ENCODE measurements around the gene PTPRN2. TPM values are rescaled to one million over a fixed set of nuclear protein-coding genes. Genes with fewer than 3 reads are reported as not detected.
A peak's percentile ranks its signal among the peaks of the same experiment; 100 is the strongest.

The PTPRN2 gene
- total and polyA plus RNA-seq, 2 donors from 2014 or later, result 4.8 to 6.2 TPM

- DNase-seq, result peak in 1 of 5 donors; percentile 24
- Histone ChIP-seq H3K36me3 (ENCODE audit: control insufficient read depth in 2 of 3, insufficient read depth in 3 of 3, low read length in 3 of 3) (no peaks in the 10 kb centered on the region), H3K27me3 (ENCODE audit: control insufficient read depth, insufficient read depth, low read length) (peaks cover 2% of the 10 kb centered on the region), H3K9me3 (ENCODE audit: control insufficient read depth in 2 of 3, insufficient read depth in 1 of 3, low read length in 3 of 3) (no peaks in the 10 kb centered on the region), H3K4me3 (ENCODE audit: low read length in 3 of 3) (no peak overlapping the region), H3K27ac (ENCODE audit: low read depth in 2 of 2, low read length in 2 of 2) (no peak overlapping the region), H3K9ac (ENCODE audit: low read length in 3 of 3) (no peak overlapping the region), H3K4me1 (ENCODE audit: control insufficient read depth in 2 of 3, insufficient read depth in 2 of 3, low read depth in 1 of 3, low read length in 3 of 3) (no peaks in the 10 kb centered on the region)
- TF ChIP-seq CTCF (IDR thresholded peaks at IDR 0.05; ENCODE audit: borderline replicate concordance, extremely low read depth, insufficient read depth), result no peak
- no peak for FAIRE-seq
- intact Hi-C loops (cut with DNase I), result no loop called here
Observed at GRCh38 chr7:157610671-157611295, 976.8 kb downstream of the PTPRN2 start.

- DNase-seq (peak in 1 of 5 donors; percentile 57), FAIRE-seq (no peak)
- Histone ChIP-seq H3K4me1 (ENCODE audit: control insufficient read depth in 2 of 3, insufficient read depth in 2 of 3, low read depth in 1 of 3, low read length in 3 of 3) (no peaks in the 10 kb centered on the region), H3K27me3 (ENCODE audit: control insufficient read depth, insufficient read depth, low read length) (peaks cover 2% of the 10 kb centered on the region), H3K9ac (ENCODE audit: low read length in 3 of 3) (no peak overlapping the region), H3K4me3 (ENCODE audit: low read length in 3 of 3) (no peak overlapping the region), H3K9me3 (ENCODE audit: control insufficient read depth in 2 of 3, insufficient read depth in 1 of 3, low read length in 3 of 3) (no peaks in the 10 kb centered on the region), H3K27ac (ENCODE audit: low read depth in 2 of 2, low read length in 2 of 2) (no peak overlapping the region), H3K36me3 (ENCODE audit: control insufficient read depth in 2 of 3, insufficient read depth in 3 of 3, low read length in 3 of 3) (no peaks in the 10 kb centered on the region)
- no peak for TF ChIP-seq CTCF (IDR thresholded peaks at IDR 0.05; ENCODE audit: borderline replicate concordance, extremely low read depth, insufficient read depth)
- intact Hi-C loops (cut with DNase I), result no loop called here
Observed at GRCh38 chr7:157609932-157610640, 977.5 kb downstream of the PTPRN2 start.

GRCh38 chr7:157609516-157609915, 978.1 kb downstream of the PTPRN2 start:
- H3K4me3 ChIP-seq (ENCODE audit: low read length in 3 of 3), result no peak overlapping the region
- intact Hi-C loops (cut with DNase I), result no loop called here
- FAIRE-seq (no peak), DNase-seq (no peak)
- H3K9me3 ChIP-seq (ENCODE audit: control insufficient read depth in 2 of 3, insufficient read depth in 1 of 3, low read length in 3 of 3), result no peaks in the 10 kb centered on the region
- H3K27me3 ChIP-seq (ENCODE audit: control insufficient read depth, insufficient read depth, low read length), result peaks cover 2% of the 10 kb centered on the region
- no peak overlapping the region for H3K27ac ChIP-seq (ENCODE audit: low read depth in 2 of 2, low read length in 2 of 2)
- no peak overlapping the region for H3K9ac ChIP-seq (ENCODE audit: low read length in 3 of 3)
- no peak for TF ChIP-seq CTCF (IDR thresholded peaks at IDR 0.05; ENCODE audit: borderline replicate concordance, extremely low read depth, insufficient read depth)
- H3K4me1 ChIP-seq (ENCODE audit: control insufficient read depth in 2 of 3, insufficient read depth in 2 of 3, low read depth in 1 of 3, low read length in 3 of 3), result no peaks in the 10 kb centered on the region
- no peaks in the 10 kb centered on the region for H3K36me3 ChIP-seq (ENCODE audit: control insufficient read depth in 2 of 3, insufficient read depth in 3 of 3, low read length in 3 of 3)

Measured in kidney (tissue), 14 donors.